PFSK-1 (cell line): ENCODE measurements around the gene RSPO3.

Experiments used
- FOXP2 ChIP-seq: optimal IDR thresholded peaks from 2 replicates; pipeline ENCODE3; 2011; ENCODE audit warnings: borderline replicate concordance, control low read depth, inconsistent platforms; ENCODE audit not compliant: insufficient read depth; ENCODE audit errors: extremely low read length, extremely low read depth
- POLR2AphosphoS5 ChIP-seq: IDR thresholded peaks from 2 replicates; pipeline ENCODE4 v1.6.1; 2012; ENCODE audit warnings: low read depth, mild to moderate bottlenecking, control low read depth, low read length, moderate library complexity
- REST ChIP-seq, 2 experiments: IDR thresholded peaks; 2 replicates each; pipeline versions ENCODE4 v1.6.1 to v1.8.0; 2011 to 2012; ENCODE audit warnings: low read depth in 2 of 2, low read length in 2 of 2, control low read depth in 1 of 2, inconsistent platforms in 1 of 2, mild to moderate bottlenecking in 1 of 2, moderate library complexity in 1 of 2; ENCODE audit not compliant: insufficient read depth in 1 of 2
- SIN3A ChIP-seq: IDR thresholded peaks from 2 replicates; pipeline ENCODE4 v1.6.1; 2012; ENCODE audit warnings: mild to moderate bottlenecking, low read length, moderate library complexity, borderline replicate concordance; ENCODE audit not compliant: insufficient read depth
- TAF1 ChIP-seq: IDR thresholded peaks from 2 replicates; pipeline ENCODE4 v1.6.1; 2012; ENCODE audit warnings: low read length, control low read depth, borderline replicate concordance; ENCODE audit not compliant: insufficient read depth

GRCh38 chr6:127154509-127154908 is 36.0 kb downstream of the RSPO3 start:
- TF ChIP-seq FOXP2 = no peak
- no peak for TF ChIP-seq REST (IDR thresholded peaks at IDR 0.05; ENCODE audit: insufficient read depth in 1 of 2, low read depth in 2 of 2, low read length in 2 of 2)
- no peak for TF ChIP-seq TAF1
- TF ChIP-seq SIN3A = no peak
- TF ChIP-seq POLR2AphosphoS5 = no peak
